ENCODE data around the gene ABHD17B.

Gene ABHD17B

DNA sequence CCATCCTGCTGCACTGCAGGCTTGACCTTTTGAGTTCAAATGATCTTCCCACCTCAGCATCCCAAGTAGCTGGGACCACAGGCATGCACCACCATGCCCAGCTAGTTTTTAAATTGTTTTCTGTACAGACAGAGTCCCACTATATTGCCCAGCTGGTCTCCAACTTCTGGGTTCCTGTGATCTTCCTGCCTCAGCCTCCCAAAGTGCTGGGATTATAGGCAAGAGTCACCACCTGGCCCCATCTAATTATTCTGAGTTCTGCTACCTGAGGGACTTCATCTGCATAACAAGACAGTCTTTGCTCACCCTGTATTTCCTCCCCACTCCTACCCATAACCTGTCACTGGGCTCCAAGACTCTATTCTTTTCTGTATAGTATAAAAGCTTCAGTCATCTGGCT, 88.1 kb downstream of the ABHD17B start:
- H3K79me2 ChIP-seq (ENCODE audit: control insufficient read depth, insufficient read depth, low read length, unreplicated experiment), result no peaks in the 10 kb centered on the region
- 0 out of 2 replicates have a peak, but pooled peaks cover 3% of the 10 kb centered on the region for H3K27me3 ChIP-seq (ENCODE audit: insufficient read depth, low read length)
- H3K36me3 ChIP-seq (ENCODE audit: insufficient read depth, low read length), result no peaks in the 10 kb centered on the region
- no peaks in the 10 kb centered on the region for H3K4me1 ChIP-seq (ENCODE audit: control insufficient read depth, insufficient read depth, low read length, unreplicated experiment)
- no peak overlapping the region for H2AFZ ChIP-seq (ENCODE audit: low read length, unreplicated experiment)
- no peak overlapping the region for H3K4me3 ChIP-seq (ENCODE audit: low read depth, low read length)
- H3K27ac ChIP-seq (ENCODE audit: low read depth, low read length), result no peak overlapping the region

DNA sequence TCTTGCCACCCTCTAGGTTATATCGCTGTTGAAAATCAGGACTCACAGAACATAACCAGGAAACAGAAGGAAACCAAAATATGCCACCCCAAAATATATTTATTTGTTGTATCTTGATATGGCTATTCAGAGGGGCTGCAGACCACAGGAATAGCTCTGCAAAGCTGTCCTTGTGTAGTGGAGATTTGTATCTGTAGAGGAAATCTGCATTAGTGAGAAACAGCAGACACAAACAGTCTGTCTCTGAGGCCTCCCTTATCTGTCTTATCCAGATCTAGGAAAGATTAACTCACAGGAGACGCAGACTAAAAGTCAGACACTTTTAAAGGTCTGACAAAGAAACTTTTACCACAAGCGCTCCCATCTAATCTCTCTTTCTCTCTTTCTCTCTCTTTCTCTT, 88.5 kb downstream of the ABHD17B start:
- no peaks in the 10 kb centered on the region for H3K36me3 ChIP-seq (ENCODE audit: insufficient read depth, low read length)
- no peak overlapping the region for H2AFZ ChIP-seq (ENCODE audit: low read length, unreplicated experiment)
- no peak overlapping the region for H3K27ac ChIP-seq (ENCODE audit: low read depth, low read length)
- H3K27me3 ChIP-seq (ENCODE audit: insufficient read depth, low read length), result 0 out of 2 replicates have a peak, but pooled peaks cover 3% of the 10 kb centered on the region
- no peaks in the 10 kb centered on the region for H3K4me1 ChIP-seq (ENCODE audit: control insufficient read depth, insufficient read depth, low read length, unreplicated experiment)
- H3K79me2 ChIP-seq (ENCODE audit: control insufficient read depth, insufficient read depth, low read length, unreplicated experiment), result no peaks in the 10 kb centered on the region
- H3K4me3 ChIP-seq (ENCODE audit: low read depth, low read length), result no peak overlapping the region

DNA sequence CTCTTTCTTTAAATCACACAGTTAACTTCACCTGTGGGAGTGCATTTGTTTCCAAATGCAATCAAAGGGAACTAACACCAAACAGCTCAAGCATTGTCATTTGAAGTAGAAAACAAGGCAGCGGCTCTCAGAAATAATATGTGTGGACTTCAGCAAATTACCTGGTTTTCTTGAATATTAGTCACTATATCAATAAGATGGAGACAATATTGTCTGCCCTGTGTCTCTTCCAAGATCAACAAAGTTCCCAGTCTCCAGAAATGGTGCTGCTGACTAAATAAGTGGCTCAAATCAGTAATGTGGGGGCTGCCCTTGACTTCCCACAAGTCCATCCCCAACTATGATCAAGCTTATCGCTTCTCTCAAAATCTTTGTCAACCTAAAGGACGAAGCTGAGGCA, 89.6 kb downstream of the ABHD17B start:
- no peaks in the 10 kb centered on the region for H3K79me2 ChIP-seq (ENCODE audit: control insufficient read depth, insufficient read depth, low read length, unreplicated experiment)
- no peak overlapping the region for H3K27ac ChIP-seq (ENCODE audit: low read depth, low read length)
- H2AFZ ChIP-seq (ENCODE audit: low read length, unreplicated experiment), result no peak overlapping the region
- no peaks in the 10 kb centered on the region for H3K4me1 ChIP-seq (ENCODE audit: control insufficient read depth, insufficient read depth, low read length, unreplicated experiment)
- H3K36me3 ChIP-seq (ENCODE audit: insufficient read depth, low read length), result no peaks in the 10 kb centered on the region
- H3K27me3 ChIP-seq (ENCODE audit: insufficient read depth, low read length), result no peaks in the 10 kb centered on the region
- no peak overlapping the region for H3K4me3 ChIP-seq (ENCODE audit: low read depth, low read length)

DNA sequence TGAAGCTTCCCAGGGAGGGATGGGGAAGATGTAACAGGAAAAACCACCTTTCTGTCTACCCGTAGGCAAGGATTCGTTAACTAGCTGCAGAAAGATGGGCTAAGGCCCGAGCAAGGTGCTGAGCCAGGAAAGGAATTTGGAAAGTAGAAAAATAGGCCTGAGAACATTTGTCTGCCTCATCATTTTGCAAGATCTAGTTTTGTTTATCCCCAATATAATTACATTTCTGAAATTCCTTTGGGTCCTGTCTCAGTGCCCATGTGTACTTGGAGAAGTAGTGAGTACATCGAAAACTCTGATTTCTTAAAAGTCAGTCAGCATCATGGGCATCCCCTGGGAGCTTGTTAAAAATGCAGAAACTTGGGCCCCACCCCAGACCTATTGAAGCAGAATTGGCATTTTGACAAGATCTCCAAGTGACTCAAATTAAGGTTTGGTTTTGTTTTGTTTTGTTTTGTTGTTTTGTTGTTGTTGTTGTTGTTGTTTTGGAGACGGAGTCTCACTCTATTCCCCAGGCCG, 90.5 kb downstream of the ABHD17B start:
- no peaks in the 10 kb centered on the region for H3K4me1 ChIP-seq (ENCODE audit: control insufficient read depth, insufficient read depth, low read length, unreplicated experiment)
- no peak overlapping the region for H2AFZ ChIP-seq (ENCODE audit: low read length, unreplicated experiment)
- H3K36me3 ChIP-seq (ENCODE audit: insufficient read depth, low read length), result no peaks in the 10 kb centered on the region
- no peak overlapping the region for H3K27ac ChIP-seq (ENCODE audit: low read depth, low read length)
- no peak overlapping the region for H3K4me3 ChIP-seq (ENCODE audit: low read depth, low read length)
- H3K79me2 ChIP-seq (ENCODE audit: control insufficient read depth, insufficient read depth, low read length, unreplicated experiment), result no peaks in the 10 kb centered on the region
- H3K27me3 ChIP-seq (ENCODE audit: insufficient read depth, low read length), result no peaks in the 10 kb centered on the region

DNA sequence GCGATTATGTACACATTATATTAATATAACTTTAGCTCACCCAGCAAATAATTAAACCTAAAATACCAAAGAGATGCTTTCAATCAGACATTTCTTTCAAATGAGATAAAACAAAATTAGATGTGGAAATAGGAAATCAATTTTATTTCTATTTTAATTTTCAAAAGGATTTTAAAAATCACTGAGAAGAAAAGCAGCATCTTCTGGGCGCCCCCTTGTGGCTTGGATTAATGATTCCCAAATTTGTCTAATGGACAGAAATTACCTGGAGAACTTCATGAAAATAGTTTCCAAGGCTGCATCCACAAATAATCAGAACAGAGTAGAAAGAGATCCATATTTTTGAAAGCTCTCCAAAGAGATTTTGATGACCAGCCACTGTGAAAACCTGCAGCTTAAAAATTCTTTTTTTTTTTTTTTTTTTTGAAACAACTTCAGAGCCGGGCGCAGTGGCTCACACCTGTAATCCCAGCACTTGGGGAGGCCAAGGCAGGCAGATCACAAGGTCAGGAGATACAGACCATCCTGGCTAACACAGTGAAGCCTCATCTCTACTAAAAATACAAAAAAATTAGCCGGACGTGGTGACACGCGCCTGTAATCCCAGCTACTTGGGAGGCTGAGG, 91.8 kb downstream of the ABHD17B start:
- Histone ChIP-seq H3K4me1 (ENCODE audit: control insufficient read depth, insufficient read depth, low read length, unreplicated experiment) (no peaks in the 10 kb centered on the region), H2AFZ (ENCODE audit: low read length, unreplicated experiment) (no peak overlapping the region), H3K27me3 (ENCODE audit: insufficient read depth, low read length) (no peaks in the 10 kb centered on the region), H3K36me3 (ENCODE audit: insufficient read depth, low read length) (no peaks in the 10 kb centered on the region), H3K79me2 (ENCODE audit: control insufficient read depth, insufficient read depth, low read length, unreplicated experiment) (no peaks in the 10 kb centered on the region), H3K4me3 (ENCODE audit: low read depth, low read length) (no peak overlapping the region), H3K27ac (ENCODE audit: low read depth, low read length) (no peak overlapping the region)

DNA sequence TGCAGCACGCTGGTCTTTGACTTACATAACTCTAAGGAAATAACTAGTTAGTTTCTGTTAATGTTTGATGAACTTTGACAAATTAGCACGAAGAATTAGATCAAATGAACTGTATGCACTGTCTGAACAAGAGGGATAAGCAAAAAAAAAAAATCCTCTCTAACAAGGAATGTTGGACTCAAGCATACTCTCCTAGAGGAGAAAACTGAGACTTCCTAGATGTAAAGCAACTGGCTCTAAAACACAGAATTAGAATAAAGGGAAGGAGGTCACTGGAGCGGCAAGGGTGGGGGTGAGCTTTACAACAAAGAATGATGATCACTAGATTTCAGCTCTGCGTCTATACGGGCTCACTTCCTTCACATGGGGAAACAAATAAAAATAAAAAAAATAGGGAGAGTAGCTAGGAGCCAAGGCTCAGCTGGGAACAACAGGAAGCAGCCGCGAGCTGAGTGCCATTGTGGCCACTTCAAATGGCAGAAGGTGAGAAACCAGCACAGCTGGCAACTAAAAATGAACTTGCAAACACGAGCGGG, 94.0 kb downstream of the ABHD17B start:
- Histone ChIP-seq H2AFZ (ENCODE audit: low read length, unreplicated experiment) (no peak overlapping the region), H3K27me3 (ENCODE audit: insufficient read depth, low read length) (no peaks in the 10 kb centered on the region), H3K27ac (ENCODE audit: low read depth, low read length) (no peak overlapping the region), H3K4me3 (ENCODE audit: low read depth, low read length) (no peak overlapping the region), H3K79me2 (ENCODE audit: control insufficient read depth, insufficient read depth, low read length, unreplicated experiment) (no peaks in the 10 kb centered on the region), H3K4me1 (ENCODE audit: control insufficient read depth, insufficient read depth, low read length, unreplicated experiment) (peaks cover 7% of the 10 kb centered on the region), H3K36me3 (ENCODE audit: insufficient read depth, low read length) (no peaks in the 10 kb centered on the region)

All from ACC112 (cell line).